ENCODE measurements around the gene ZNF133.

The ZNF133 gene

GRCh38 chr20:18361678-18362077 lies 73.4 kb downstream of the ZNF133 start:
- Histone ChIP-seq H3K36me3 (ENCODE audit: control insufficient read depth in 2 of 2, insufficient read depth in 2 of 2, low read length in 2 of 2) (no peaks in the 10 kb centered on the region), H3K4me1 (ENCODE audit: control insufficient read depth, insufficient read depth, low read length) (peaks cover 2% of the 10 kb centered on the region), H3K9me3 (ENCODE audit: control insufficient read depth in 2 of 2, low read length in 2 of 2) (peaks cover 0 to 5% of the 10 kb centered on the region in 2 donors), H3K9ac (ENCODE audit: low read length in 2 of 2) (no peak overlapping the region), H3K4me3 (ENCODE audit: low read length in 2 of 2) (no peak overlapping the region), H3K27ac (ENCODE audit: low read length) (no peak overlapping the region), H3K27me3 (ENCODE audit: control insufficient read depth in 1 of 2, insufficient read depth in 2 of 2, low read length in 2 of 2) (no peaks in the 10 kb centered on the region)

DNA sequence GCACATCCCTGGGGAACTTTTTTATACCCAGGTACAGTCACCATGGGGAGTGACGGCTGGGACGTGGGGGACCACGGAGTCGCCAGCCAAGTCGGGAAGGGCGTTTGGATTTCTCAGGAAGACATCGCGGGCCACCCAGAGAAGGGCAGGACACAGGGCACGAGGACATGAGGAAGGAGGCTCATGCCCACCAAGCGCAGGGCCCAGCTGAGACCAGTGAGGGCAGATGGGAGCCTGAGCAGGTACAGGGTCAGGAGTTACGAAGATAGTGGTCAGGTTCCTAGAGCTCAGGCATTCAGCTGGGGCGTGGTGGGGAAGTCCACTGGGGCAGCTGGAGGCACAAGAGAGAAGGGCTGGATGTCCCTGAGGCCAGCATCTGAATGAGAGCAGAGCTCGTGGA lies 74.6 kb downstream of the ZNF133 start:
- Histone ChIP-seq H3K4me1 (ENCODE audit: control insufficient read depth, insufficient read depth, low read length) (peaks cover 2% of the 10 kb centered on the region), H3K27ac (ENCODE audit: low read length) (no peak overlapping the region), H3K27me3 (ENCODE audit: control insufficient read depth in 1 of 2, insufficient read depth in 2 of 2, low read length in 2 of 2) (no peaks in the 10 kb centered on the region), H3K36me3 (ENCODE audit: control insufficient read depth in 2 of 2, insufficient read depth in 2 of 2, low read length in 2 of 2) (no peaks in the 10 kb centered on the region), H3K9me3 (ENCODE audit: control insufficient read depth in 2 of 2, low read length in 2 of 2) (no peaks in the 10 kb centered on the region), H3K4me3 (ENCODE audit: low read length in 2 of 2) (no peak overlapping the region), H3K9ac (ENCODE audit: low read length in 2 of 2) (no peak overlapping the region)

DNA sequence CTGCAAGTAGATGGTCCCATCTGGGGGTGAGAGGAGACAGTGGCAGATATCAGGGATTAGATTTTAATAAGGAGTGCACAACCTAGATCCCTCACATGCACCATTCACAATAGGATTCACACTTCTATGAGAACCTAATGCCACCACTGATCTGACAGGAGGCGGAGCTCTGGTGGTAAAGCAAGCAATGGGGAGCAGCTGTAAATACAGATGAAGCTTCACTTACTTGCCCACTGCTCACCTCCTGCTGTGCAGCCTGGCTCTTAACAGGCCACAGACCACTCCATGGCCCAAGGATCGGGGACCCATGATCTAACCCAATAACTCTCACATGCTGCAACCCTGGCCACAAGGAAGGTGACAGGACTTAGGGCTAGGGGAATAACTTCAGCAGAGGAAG lies 75.4 kb downstream of the ZNF133 start:
- Histone ChIP-seq H3K36me3 (ENCODE audit: control insufficient read depth in 2 of 2, insufficient read depth in 2 of 2, low read length in 2 of 2) (no peaks in the 10 kb centered on the region), H3K4me3 (ENCODE audit: low read length in 2 of 2) (no peak overlapping the region), H3K27me3 (ENCODE audit: control insufficient read depth in 1 of 2, insufficient read depth in 2 of 2, low read length in 2 of 2) (no peaks in the 10 kb centered on the region), H3K27ac (ENCODE audit: low read length) (no peak overlapping the region), H3K4me1 (ENCODE audit: control insufficient read depth, insufficient read depth, low read length) (peaks cover 2% of the 10 kb centered on the region), H3K9ac (ENCODE audit: low read length in 2 of 2) (no peak overlapping the region), H3K9me3 (ENCODE audit: control insufficient read depth in 2 of 2, low read length in 2 of 2) (no peaks in the 10 kb centered on the region)

- H3K27me3 ChIP-seq (ENCODE audit: control insufficient read depth in 1 of 2, insufficient read depth in 2 of 2, low read length in 2 of 2), result no peaks in the 10 kb centered on the region
These were observed 76.4 kb downstream of the ZNF133 start for GRCh38 chr20:18364768-18365167.

More at GRCh38 chr20:18364768-18365167, 76.4 kb downstream of the ZNF133 start:
- H3K9me3 ChIP-seq (ENCODE audit: control insufficient read depth in 2 of 2, low read length in 2 of 2), result no peaks in the 10 kb centered on the region
- peaks cover 2% of the 10 kb centered on the region for H3K4me1 ChIP-seq (ENCODE audit: control insufficient read depth, insufficient read depth, low read length)
- no peak overlapping the region for H3K4me3 ChIP-seq (ENCODE audit: low read length in 2 of 2)
- no peak overlapping the region for H3K27ac ChIP-seq (ENCODE audit: low read length)
- H3K36me3 ChIP-seq (ENCODE audit: control insufficient read depth in 2 of 2, insufficient read depth in 2 of 2, low read length in 2 of 2), result no peaks in the 10 kb centered on the region
- no peak overlapping the region for H3K9ac ChIP-seq (ENCODE audit: low read length in 2 of 2)

Measured in stomach smooth muscle (tissue), 2 donors.